ENCODE measurements around the gene SRBD1. TPM values are rescaled to one million over a fixed set of nuclear protein-coding genes. Genes with fewer than 3 reads are reported as not detected.

The SRBD1 gene
- total RNA-seq, 1 experiment from 2014 or later, result 22.8 TPM

- Mint-ChIP-seq H3K4me3 (no peak overlapping the region), H3K36me3 (peaks cover 27% of the 10 kb centered on the region), H3K9me3 (peaks cover 20% of the 10 kb centered on the region), H3K27me3 (ENCODE audit: low read depth) (no peaks in the 10 kb centered on the region), H3K4me1 (peaks cover 7% of the 10 kb centered on the region), H3K27ac (no peak overlapping the region)
- CTCF ChIA-PET, result no interaction called here
- ATAC-seq (no peak), DNase-seq (ENCODE audit: low spot score) (no peak)
- POLR2A ChIA-PET, result no interaction called here
- TF ChIP-seq GRHL2 (CRISPR knock-in tag; IDR thresholded peaks at IDR 0.05; ENCODE audit: insufficient replicate concordance, severe bottlenecking), result no peak
- no peak for TF ChIP-seq SP1 (CRISPR knock-in tag; conservative IDR thresholded peaks at IDR 0.05)
- TF ChIP-seq ATF1 (CRISPR knock-in tag; IDR thresholded peaks at IDR 0.05), result no peak
- TF ChIP-seq, protein P1, sequence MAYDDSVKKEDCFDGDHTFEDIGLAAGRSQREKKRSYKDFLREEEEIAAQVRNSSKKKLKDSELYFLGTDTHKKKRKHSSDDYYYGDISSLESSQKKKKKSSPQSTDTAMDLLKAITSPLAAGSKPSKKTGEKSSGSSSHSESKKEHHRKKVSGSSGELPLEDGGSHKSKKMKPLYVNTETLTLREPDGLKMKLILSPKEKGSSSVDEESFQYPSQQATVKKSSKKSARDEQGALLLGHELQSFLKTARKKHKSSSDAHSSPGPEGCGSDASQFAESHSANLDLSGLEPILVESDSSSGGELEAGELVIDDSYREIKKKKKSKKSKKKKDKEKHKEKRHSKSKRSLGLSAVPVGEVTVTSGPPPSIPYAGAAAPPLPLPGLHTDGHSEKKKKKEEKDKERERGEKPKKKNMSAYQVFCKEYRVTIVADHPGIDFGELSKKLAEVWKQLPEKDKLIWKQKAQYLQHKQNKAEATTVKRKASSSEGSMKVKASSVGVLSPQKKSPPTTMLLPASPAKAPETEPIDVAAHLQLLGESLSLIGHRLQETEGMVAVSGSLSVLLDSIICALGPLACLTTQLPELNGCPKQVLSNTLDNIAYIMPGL (CRISPR knock-in tag; IDR thresholded peaks at IDR 0.05), result no peak
- TF ChIP-seq ESRRA (CRISPR knock-in tag; IDR thresholded peaks at IDR 0.05; ENCODE audit: borderline replicate concordance), result no peak
- no peak for TF ChIP-seq PREB (CRISPR knock-in tag; IDR thresholded peaks at IDR 0.05; ENCODE audit: borderline replicate concordance)
- TF ChIP-seq, protein P2, sequence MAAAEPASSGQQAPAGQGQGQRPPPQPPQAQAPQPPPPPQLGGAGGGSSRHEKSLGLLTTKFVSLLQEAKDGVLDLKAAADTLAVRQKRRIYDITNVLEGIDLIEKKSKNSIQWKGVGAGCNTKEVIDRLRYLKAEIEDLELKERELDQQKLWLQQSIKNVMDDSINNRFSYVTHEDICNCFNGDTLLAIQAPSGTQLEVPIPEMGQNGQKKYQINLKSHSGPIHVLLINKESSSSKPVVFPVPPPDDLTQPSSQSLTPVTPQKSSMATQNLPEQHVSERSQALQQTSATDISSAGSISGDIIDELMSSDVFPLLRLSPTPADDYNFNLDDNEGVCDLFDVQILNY (CRISPR knock-in tag; IDR thresholded peaks at IDR 0.05), result no peak
Observed at GRCh38 chr2:45505138-45505537, 105.9 kb downstream of the SRBD1 start.

DNA sequence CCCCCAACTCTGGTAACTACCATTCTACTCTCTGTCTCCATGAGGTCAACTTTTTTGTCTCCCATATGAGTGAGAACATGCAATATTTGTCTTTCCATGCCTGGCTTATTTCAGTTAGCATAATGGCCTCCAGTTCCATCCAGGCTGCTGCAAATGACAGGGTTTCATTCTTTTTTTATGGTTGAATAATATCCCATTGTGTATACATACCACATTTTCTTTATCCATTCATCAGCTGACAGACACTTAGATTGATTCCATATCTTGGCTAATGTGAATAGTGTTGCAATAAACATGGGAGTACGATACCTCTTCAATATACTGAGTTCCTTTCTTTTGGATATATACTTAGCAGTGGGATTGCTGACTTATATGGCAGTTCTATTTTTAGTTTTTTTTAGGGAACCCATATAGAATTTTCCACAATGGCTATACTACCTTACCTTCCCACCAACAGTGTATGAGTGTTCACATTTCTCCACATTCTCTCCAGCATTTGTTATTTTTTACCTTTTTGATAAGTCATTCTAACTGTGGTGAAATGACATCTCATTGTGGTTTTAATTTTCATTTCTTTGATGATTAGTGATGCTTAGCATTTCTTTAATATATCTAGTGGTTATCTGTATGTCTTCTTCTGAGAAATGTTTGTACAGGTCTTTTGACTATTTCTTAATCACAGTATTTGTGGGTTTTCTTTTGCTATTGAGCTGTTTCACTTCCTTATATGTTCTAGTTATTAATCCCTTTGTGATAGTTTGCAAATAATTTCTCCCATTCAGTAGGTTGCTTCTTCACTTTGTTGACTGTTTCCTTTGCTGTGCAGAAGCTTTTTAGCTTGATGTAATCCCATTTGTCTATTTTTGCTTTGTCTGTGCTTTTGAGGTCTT is 112.2 kb downstream of the SRBD1 start:
- TF ChIP-seq MAX (CRISPR knock-in tag; IDR thresholded peaks at IDR 0.05) (no peak), CREM (CRISPR knock-in tag; IDR thresholded peaks at IDR 0.05) (no peak), JAZF1 (CRISPR knock-in tag; IDR thresholded peaks at IDR 0.05) (no peak)
- ChIA-PET CTCF (no interaction called here), POLR2A (no interaction called here)
- ATAC-seq, result no peak
- Mint-ChIP-seq H3K4me1 (peaks cover 21% of the 10 kb centered on the region), H3K9me3 (peaks cover 24% of the 10 kb centered on the region), H3K36me3 (peaks cover 32% of the 10 kb centered on the region), H3K4me3 (no peak overlapping the region), H3K27ac (no peak overlapping the region), H3K27me3 (ENCODE audit: low read depth) (no peaks in the 10 kb centered on the region)
- DNase-seq (ENCODE audit: low spot score), result no peak

DNA sequence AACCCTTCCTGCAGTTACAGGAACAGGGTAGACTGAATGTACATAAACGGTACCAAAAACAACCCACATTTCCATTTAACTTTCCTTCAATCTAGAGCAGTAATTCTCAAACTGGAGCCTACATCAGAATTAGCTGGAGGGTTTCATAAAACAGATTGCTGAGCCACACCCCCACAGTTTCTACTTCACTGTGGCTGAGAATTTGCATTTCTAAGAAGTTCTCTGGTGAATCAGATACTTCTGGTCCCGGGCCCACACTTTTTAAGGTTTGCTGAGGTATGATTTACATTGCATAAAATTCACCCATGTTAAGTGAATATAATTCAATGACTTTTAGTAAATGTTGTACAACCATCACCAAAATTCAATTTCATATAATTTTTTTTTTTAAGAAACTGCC is 113.7 kb downstream of the SRBD1 start:
- ATAC-seq, result no peak
- H3K27me3 Mint-ChIP-seq (ENCODE audit: low read depth), result no peaks in the 10 kb centered on the region
- DNase-seq (ENCODE audit: low spot score), result no peak
- ChIA-PET CTCF (interaction anchor here (1.0 to 1.7 kb wide), 4 partner anchors 11 to 515 kb away, joined by 3 to 9 read pairs (median 3); no protein-coding TSS in a partner anchor), POLR2A (no interaction called here)
- H3K27ac Mint-ChIP-seq, result no peak overlapping the region
- H3K9me3 Mint-ChIP-seq, result peaks cover 26% of the 10 kb centered on the region
- no peak overlapping the region for H3K4me3 Mint-ChIP-seq
- H3K4me1 Mint-ChIP-seq, result peaks cover 21% of the 10 kb centered on the region
- peaks cover 27% of the 10 kb centered on the region for H3K36me3 Mint-ChIP-seq
- TF ChIP-seq, protein P3, sequence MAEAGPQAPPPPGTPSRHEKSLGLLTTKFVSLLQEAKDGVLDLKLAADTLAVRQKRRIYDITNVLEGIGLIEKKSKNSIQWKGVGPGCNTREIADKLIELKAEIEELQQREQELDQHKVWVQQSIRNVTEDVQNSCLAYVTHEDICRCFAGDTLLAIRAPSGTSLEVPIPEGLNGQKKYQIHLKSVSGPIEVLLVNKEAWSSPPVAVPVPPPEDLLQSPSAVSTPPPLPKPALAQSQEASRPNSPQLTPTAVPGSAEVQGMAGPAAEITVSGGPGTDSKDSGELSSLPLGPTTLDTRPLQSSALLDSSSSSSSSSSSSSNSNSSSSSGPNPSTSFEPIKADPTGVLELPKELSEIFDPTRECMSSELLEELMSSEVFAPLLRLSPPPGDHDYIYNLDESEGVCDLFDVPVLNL (CRISPR knock-in tag; IDR thresholded peaks at IDR 0.05; ENCODE audit: borderline replicate concordance, low read depth), result no peak
- TF ChIP-seq AR (CRISPR knock-in tag; IDR thresholded peaks at IDR 0.05), result no peak
- no peak for TF ChIP-seq ATF6 (CRISPR knock-in tag; IDR thresholded peaks at IDR 0.05)
- TF ChIP-seq, protein P4, sequence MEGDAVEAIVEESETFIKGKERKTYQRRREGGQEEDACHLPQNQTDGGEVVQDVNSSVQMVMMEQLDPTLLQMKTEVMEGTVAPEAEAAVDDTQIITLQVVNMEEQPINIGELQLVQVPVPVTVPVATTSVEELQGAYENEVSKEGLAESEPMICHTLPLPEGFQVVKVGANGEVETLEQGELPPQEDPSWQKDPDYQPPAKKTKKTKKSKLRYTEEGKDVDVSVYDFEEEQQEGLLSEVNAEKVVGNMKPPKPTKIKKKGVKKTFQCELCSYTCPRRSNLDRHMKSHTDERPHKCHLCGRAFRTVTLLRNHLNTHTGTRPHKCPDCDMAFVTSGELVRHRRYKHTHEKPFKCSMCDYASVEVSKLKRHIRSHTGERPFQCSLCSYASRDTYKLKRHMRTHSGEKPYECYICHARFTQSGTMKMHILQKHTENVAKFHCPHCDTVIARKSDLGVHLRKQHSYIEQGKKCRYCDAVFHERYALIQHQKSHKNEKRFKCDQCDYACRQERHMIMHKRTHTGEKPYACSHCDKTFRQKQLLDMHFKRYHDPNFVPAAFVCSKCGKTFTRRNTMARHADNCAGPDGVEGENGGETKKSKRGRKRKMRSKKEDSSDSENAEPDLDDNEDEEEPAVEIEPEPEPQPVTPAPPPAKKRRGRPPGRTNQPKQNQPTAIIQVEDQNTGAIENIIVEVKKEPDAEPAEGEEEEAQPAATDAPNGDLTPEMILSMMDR (IDR thresholded peaks at IDR 0.05), result no peak
- TF ChIP-seq CREM (CRISPR knock-in tag; IDR thresholded peaks at IDR 0.05), result no peak

All from WTC11 (cell line).